DND-41 (cell line): ENCODE measurements around the gene DUSP2.

Experiments
- ATAC-seq: fragments of 200-7000 bp; cut with Tn5 transposase; 3 replicates; pipeline ENCODE4 v1.9.1; 2021; ENCODE audit warnings: low read depth; ENCODE audit not compliant: insufficient read depth
- DNase-seq: peaks from one replicate; pipeline ENCODE4 v3.0.0-alpha.2; 2020
- H2AFZ ChIP-seq: 2 replicates; pipeline ENCODE4 v1.6.0; 2012; ENCODE audit warnings: low read depth, low read length
- H3K27ac ChIP-seq: 2 replicates; pipeline ENCODE4 v1.5.1; 2012; ENCODE audit warnings: low read length, inconsistent platforms
- H3K27me3 ChIP-seq: fragments of 200-600 bp; sonication (generic); 2 replicates; pipeline ENCODE4 v1.6.0; 2012; ENCODE audit warnings: low read length, mild to moderate bottlenecking, inconsistent platforms; ENCODE audit not compliant: insufficient read depth, poor library complexity
- H3K36me3 ChIP-seq: 2 replicates; pipeline ENCODE4 v1.5.1; 2012; ENCODE audit warnings: low read length, inconsistent platforms; ENCODE audit not compliant: insufficient read depth
- H3K4me1 ChIP-seq: 2 replicates; pipeline ENCODE4 v1.5.1; 2012; ENCODE audit warnings: mild to moderate bottlenecking, low read length; ENCODE audit not compliant: insufficient read depth
- H3K4me2 ChIP-seq: 2 replicates; pipeline ENCODE4 v1.6.0; 2012; ENCODE audit warnings: mild to moderate bottlenecking, moderate library complexity, low read length, inconsistent platforms; ENCODE audit not compliant: insufficient read depth
- H3K4me3 ChIP-seq, 2 experiments: fragments of 200-600 bp in 1 of 2; shearing (Covaris generic) in 1 of 2; 2 replicates each; pipeline ENCODE4 v1.5.1; 2012 to 2016; ENCODE audit warnings: inconsistent platforms in 2 of 2, low read length in 2 of 2, mild to moderate bottlenecking in 2 of 2, low read depth in 1 of 2, moderate library complexity in 1 of 2
- H3K79me2 ChIP-seq: 2 replicates; pipeline ENCODE4 v1.6.0; 2012; ENCODE audit warnings: low read length, inconsistent platforms; ENCODE audit not compliant: insufficient read depth
- H3K9ac ChIP-seq: 2 replicates; pipeline ENCODE4 v1.6.0; 2012; ENCODE audit warnings: low read depth, mild to moderate bottlenecking, inconsistent platforms, low read length, moderate library complexity
- H3K9me3 ChIP-seq: 2 replicates; pipeline ENCODE4 v1.5.1; 2012; ENCODE audit warnings: low read length, moderate library complexity, mild to moderate bottlenecking, inconsistent platforms; ENCODE audit not compliant: insufficient read depth, severe bottlenecking
- H4K20me1 ChIP-seq: 2 replicates; pipeline ENCODE4 v1.6.0; 2012; ENCODE audit warnings: low read length; ENCODE audit not compliant: insufficient read depth
- EZH2 ChIP-seq: IDR thresholded peaks from 3 replicates; pipeline ENCODE4 v1.6.1; 2012; ENCODE audit warnings: borderline replicate concordance, low read depth, mild to moderate bottlenecking, moderate library complexity, low read length, inconsistent platforms; ENCODE audit not compliant: severe bottlenecking
- TF ChIP-seq, protein P1 (sequence below): IDR thresholded peaks from 2 replicates; pipeline ENCODE4 v1.5.1; 2012; ENCODE audit warnings: borderline replicate concordance, low read length, moderate library complexity, mild to moderate bottlenecking; ENCODE audit not compliant: poor library complexity, severe bottlenecking; ENCODE audit errors: extremely low read depth

DUSP2 gene

DNA sequence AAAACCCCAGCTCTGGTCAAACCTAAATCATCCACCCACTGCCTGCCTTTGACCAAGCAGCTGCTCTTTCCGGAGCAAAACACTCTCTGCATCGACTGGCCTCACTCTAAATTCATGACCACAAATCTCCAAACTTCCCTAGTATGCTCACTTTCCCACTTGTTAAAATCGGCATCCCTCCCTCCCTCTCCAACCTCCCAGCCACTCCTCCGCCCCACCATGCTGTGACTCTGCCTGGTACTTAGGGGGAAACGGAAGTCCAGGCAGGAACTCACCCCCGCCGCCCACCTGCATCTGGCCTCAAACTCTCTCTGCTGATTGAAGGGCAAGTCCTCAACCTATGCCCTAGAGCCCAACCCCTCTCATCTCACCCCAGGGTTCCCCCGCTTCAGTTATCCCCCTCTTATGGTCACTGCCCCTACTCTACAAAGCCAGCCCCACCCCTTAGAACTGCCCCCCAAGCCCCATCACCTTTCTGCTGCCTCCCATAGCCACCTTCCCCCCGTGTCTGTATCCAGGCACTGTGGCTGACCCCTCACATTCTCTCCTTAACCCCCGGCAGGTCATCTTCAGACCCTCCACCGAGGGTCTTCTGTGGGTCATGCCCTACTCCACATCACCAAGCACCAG lies 25.0 kb downstream of the DUSP2 start:
- Histone ChIP-seq H3K9me3 (no peaks in the 10 kb centered on the region), H3K27me3 (no peaks in the 10 kb centered on the region), H3K9ac (no peak overlapping the region), H3K79me2 (no peaks in the 10 kb centered on the region), H3K4me1 (no peaks in the 10 kb centered on the region), H3K36me3 (no peaks in the 10 kb centered on the region), H4K20me1 (no peaks in the 10 kb centered on the region), H2AFZ (no peak overlapping the region), H3K4me3 (no peak overlapping the region), H3K4me2 (no peak overlapping the region), H3K27ac (no peak overlapping the region)
- TF ChIP-seq EZH2, result no peak
- TF ChIP-seq, protein P1, sequence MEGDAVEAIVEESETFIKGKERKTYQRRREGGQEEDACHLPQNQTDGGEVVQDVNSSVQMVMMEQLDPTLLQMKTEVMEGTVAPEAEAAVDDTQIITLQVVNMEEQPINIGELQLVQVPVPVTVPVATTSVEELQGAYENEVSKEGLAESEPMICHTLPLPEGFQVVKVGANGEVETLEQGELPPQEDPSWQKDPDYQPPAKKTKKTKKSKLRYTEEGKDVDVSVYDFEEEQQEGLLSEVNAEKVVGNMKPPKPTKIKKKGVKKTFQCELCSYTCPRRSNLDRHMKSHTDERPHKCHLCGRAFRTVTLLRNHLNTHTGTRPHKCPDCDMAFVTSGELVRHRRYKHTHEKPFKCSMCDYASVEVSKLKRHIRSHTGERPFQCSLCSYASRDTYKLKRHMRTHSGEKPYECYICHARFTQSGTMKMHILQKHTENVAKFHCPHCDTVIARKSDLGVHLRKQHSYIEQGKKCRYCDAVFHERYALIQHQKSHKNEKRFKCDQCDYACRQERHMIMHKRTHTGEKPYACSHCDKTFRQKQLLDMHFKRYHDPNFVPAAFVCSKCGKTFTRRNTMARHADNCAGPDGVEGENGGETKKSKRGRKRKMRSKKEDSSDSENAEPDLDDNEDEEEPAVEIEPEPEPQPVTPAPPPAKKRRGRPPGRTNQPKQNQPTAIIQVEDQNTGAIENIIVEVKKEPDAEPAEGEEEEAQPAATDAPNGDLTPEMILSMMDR, result no peak
- ATAC-seq (no peak), DNase-seq (no peak)

GRCh38 chr2:96119389-96119751 lies 25.9 kb downstream of the DUSP2 start:
- H3K4me1 ChIP-seq, result no peaks in the 10 kb centered on the region
- H3K79me2 ChIP-seq, result no peaks in the 10 kb centered on the region
- no peak overlapping the region for H3K4me2 ChIP-seq
- no peaks in the 10 kb centered on the region for H3K9me3 ChIP-seq
- no peak for ATAC-seq
- TF ChIP-seq, protein P1, result no peak
- no peak for TF ChIP-seq EZH2
- DNase-seq, result no peak
- H3K36me3 ChIP-seq, result no peaks in the 10 kb centered on the region
- H4K20me1 ChIP-seq, result no peaks in the 10 kb centered on the region
- no peak overlapping the region for H3K27ac ChIP-seq
- no peaks in the 10 kb centered on the region for H3K27me3 ChIP-seq
- H3K4me3 ChIP-seq, result no peak overlapping the region
- no peak overlapping the region for H3K9ac ChIP-seq
- H2AFZ ChIP-seq, result no peak overlapping the region

DNA sequence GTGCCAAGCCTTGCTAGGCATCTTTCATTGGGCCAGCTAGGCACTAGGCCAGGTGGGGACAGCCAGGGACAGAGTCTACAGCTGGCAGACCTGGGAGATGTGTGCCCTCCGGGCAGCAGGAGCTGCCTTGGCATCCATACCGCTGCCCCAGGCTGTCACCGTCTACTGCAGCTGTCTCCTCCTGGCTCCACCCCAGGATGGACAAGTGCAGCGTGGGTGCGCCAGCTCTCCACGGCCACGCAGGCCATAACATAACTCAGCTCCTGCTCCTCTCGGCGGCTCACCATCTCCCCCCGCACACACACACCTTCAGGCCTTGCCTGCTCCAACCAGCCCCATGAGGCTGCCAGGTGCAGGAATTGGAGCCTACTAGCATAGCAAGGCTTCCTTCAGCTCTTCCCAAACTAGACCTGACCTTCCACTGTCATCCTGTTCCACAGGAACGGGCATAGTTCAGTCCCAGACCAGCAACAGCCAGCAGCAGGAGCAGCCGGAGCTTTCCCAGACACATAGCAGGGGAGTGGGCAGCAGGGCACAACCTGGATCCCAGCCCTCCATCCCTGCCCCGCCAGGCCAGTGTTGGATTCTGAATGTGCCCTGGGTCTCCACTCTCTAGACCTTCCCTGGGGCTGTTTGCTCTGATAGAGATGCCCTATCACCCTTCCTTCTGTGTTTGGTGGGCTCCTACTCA lies 26.4 kb downstream of the DUSP2 start:
- no peak overlapping the region for H3K4me3 ChIP-seq
- H3K9ac ChIP-seq, result no peak overlapping the region
- H3K9me3 ChIP-seq, result no peaks in the 10 kb centered on the region
- TF ChIP-seq EZH2, result no peak
- TF ChIP-seq, protein P1, result no peak
- no peaks in the 10 kb centered on the region for H3K79me2 ChIP-seq
- H3K27ac ChIP-seq, result no peak overlapping the region
- H4K20me1 ChIP-seq, result no peaks in the 10 kb centered on the region
- H3K36me3 ChIP-seq, result no peaks in the 10 kb centered on the region
- H3K27me3 ChIP-seq, result no peaks in the 10 kb centered on the region
- no peaks in the 10 kb centered on the region for H3K4me1 ChIP-seq
- H2AFZ ChIP-seq, result no peak overlapping the region
- ATAC-seq (no peak), DNase-seq (no peak)
- H3K4me2 ChIP-seq, result no peak overlapping the region
